ENCODE data around the gene FBXL20.

The FBXL20 gene

GRCh38 chr17:39209317-39210092 lies 191.9 kb downstream of the FBXL20 start:
- TF ChIP-seq CTCF (IDR thresholded peaks at IDR 0.05; ENCODE audit: low read depth, low read length): no peak
- in situ Hi-C loops (cut with HindIII; ENCODE audit: low sequenced_read_pairs): no loop called here
- DNase-seq (ENCODE audit: low read depth, low spot score): peak; percentile 43
- peak overlapping the region; percentile 26 for H3K4me3 ChIP-seq (ENCODE audit: low read depth, low read length)

- DNase-seq (ENCODE audit: low read depth, low spot score): no peak
- in situ Hi-C loops (cut with HindIII; ENCODE audit: low sequenced_read_pairs): no loop called here
- no peak overlapping the region for H3K4me3 ChIP-seq (ENCODE audit: low read depth, low read length)
- no peak for TF ChIP-seq CTCF (IDR thresholded peaks at IDR 0.05; ENCODE audit: low read depth, low read length)
Observed at GRCh38 chr17:39208893-39209292, 192.5 kb downstream of the FBXL20 start.

- H3K4me3 ChIP-seq (ENCODE audit: low read depth, low read length): no peak overlapping the region
- no peak for TF ChIP-seq CTCF (IDR thresholded peaks at IDR 0.05; ENCODE audit: low read depth, low read length)
- no peak for DNase-seq (ENCODE audit: low read depth, low spot score)
- in situ Hi-C loops (cut with HindIII; ENCODE audit: low sequenced_read_pairs): no loop called here
Observed at GRCh38 chr17:39208136-39208535, 193.3 kb downstream of the FBXL20 start.

- no peak overlapping the region for H3K4me3 ChIP-seq (ENCODE audit: low read depth, low read length)
- in situ Hi-C loops (cut with HindIII; ENCODE audit: low sequenced_read_pairs): no loop called here
- no peak for TF ChIP-seq CTCF (IDR thresholded peaks at IDR 0.05; ENCODE audit: low read depth, low read length)
- DNase-seq (ENCODE audit: low read depth, low spot score): no peak
Observed at GRCh38 chr17:39205112-39205526, 196.3 kb downstream of the FBXL20 start.

GRCh38 chr17:39204245-39204644 lies 197.2 kb downstream of the FBXL20 start:
- DNase-seq (ENCODE audit: low read depth, low spot score): no peak
- in situ Hi-C loops (cut with HindIII; ENCODE audit: low sequenced_read_pairs): no loop called here
- TF ChIP-seq CTCF (IDR thresholded peaks at IDR 0.05; ENCODE audit: low read depth, low read length): no peak
- no peak overlapping the region for H3K4me3 ChIP-seq (ENCODE audit: low read depth, low read length)

Measured in astrocyte of the spinal cord (primary cell).